GM18499 (cell line): ENCODE data around the gene DHX15.
A peak's percentile ranks its signal among the peaks of the same experiment; 100 is the strongest.

Experiments used
- ATAC-seq: cut with Tn5 transposase; IDR thresholded peaks from one replicate; pipeline ENCODE4 v1.9.1; 2021; ENCODE audit warnings: moderate number of reproducible peaks; ENCODE audit not compliant: insufficient read depth, unreplicated experiment

DHX15 gene

DNA sequence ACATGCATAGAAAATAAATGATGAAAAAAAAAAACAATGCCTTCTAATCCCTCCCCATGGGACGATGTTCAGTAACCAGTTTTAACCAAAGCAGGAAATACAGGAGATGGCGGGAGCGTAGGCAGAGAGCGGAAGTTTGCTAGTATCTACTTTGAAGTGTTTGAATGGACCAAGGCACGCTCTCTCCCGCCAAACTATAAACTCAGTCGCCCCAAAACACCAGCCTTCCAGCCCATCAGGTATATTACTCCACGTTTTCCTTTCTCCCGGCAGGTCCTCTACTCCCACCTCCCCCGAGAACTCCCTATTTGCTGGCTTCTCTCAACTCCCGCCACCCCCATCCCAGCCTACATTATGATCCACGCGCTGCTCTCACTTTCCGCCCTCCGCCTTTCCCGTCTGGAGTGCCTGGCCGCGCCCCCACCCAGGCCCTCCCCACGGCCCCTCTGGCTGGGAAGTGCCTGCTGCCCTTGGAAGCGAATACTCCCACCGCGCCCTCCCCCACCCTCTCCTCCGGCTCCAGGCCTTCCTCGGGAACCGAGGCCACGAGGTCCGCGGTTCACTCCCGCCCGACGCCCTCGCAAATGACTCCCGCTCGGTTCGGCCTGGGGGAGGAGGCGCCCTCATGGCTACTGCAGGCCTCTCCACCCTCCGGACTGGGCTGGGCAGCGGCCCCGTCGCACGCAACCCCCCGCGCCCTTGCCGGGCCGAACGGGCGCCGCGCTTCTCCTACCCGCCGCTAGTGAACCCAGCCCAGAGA lies 723 bp downstream of the DHX15 start:
- ATAC-seq = peak; percentile 33

DNA sequence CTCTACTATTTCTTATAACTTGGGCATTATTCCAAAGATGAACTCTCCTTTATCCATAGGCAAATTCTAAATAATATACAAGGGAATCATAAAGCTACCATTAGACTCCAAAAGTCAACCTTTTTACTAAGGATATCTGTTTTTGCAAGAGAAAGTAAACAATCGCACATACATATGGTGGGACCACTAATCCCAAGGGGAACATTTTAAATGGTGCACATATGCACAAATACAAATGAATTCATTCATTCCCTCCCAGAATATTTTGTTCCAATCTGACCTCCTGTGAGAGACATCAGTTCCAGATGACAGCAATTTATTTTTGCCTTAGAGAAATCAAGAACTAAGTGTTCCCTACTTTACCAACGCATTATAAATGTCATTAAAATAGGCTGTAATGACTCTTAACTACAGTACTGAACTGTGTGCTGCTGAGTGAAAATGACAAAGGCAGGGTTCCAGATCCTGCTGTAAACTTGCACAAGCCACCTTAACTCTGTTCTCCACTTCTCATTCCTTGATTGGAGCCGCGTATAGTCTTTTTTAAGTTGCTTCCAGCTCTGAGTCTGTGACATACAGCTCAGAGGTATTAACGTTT lies 2.0 kb downstream of the DHX15 start:
- no peak for ATAC-seq

DNA sequence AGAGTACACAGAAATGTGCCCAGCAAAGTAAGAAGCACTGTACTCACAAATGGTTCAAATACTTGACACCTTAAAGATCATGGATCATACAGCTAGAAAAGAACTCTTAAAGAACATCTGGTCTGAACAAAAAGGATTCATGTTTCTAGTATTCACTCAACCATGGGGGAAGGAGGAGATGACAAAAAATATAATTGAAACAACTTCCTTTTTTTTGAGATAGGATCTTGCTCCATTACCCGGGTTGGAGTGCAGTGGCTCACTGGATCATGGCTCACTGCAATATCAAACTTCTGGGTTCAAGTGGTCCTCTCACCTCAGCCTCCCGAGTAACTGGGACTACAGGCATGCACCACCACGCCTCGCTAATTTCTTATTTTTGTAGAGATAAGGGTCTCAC lies 6.0 kb downstream of the DHX15 start:
- no peak for ATAC-seq

DNA sequence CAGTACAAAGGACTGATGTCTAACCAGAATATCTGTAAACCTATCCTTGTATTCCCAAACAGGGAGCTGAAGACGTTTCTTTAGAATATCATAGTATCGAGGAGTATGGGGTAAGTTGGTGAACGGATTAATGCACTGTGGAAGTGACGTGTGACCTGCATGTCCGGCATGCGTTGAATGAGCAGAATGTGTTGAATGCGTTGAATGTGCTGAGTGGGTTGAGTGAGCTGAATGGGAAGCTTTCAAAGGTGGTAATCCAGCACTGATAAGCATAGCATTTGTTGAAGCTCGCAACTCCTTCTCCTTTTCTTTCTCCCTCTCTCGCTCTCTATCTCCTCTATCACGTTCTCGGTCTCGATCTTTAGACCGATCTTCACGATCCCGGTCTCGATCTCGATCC lies 8.1 kb downstream of the DHX15 start:
- no peak for ATAC-seq

DNA sequence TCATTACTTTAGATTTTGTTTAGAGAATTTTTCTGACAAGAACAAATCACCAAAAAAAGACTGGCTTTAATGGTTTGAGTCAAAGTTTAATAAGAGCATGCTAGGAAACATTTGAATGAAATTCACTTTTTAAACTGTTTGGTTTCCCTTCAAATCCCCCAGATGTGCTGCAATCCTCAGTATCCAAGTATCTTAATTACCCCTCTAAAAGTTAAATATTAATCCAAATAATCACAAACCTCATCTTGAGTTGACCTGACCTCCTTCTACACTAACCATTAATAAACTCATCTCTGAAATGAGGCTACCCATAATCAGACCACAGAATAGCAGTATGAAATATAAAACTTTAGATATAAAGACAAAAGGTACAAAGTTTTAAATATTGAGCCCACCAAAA lies 10.1 kb downstream of the DHX15 start:
- no peak for ATAC-seq

DNA sequence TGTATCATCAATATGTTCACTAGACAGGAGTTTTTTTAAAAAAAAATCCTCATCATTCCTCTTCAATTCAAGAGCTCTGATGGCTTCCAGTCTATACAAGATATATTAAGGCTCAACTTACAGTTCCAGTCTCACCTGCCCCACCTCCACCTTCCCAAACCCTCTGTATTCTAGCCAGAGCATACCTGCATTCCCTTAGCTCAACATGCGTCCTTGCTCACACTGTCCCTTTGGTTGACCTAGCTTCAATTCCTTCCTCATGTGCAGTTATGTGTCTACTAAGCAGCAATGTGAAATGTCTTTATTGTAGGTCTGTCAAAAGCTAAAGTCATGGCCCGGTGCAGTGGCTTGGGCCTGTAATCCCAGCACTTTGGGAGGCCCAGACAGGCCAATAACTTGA lies 10.8 kb downstream of the DHX15 start:
- ATAC-seq = no peak

DNA sequence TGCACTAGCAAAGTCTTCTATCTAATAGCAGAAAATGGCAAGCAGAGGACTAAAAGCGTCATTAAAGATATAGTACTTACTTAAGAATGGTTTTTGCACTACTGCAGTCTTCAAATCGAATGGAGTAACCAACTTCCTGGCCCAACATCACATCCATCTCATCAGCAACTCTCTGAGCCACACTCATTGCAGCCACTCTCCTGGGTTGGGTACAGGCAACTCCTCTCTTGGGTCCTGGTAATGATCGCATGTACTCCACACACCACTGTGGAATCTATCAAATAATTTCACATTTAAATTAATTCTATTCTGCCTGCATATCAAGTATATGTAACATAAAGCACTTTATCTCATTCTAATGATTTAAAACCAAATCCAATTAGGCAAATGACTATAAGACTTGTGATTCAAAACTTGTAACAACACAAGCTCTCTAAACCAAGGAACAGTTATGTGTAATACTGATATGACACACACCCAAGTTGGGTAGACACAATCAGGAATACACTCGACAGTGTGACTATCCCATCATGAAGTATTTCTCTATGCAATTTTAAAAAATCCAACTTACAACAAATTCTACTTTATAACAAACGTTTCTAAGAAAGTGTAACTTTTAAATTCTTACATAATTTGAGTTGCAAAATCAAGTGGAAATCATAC lies 13.6 kb downstream of the DHX15 start:
- ATAC-seq = no peak

DNA sequence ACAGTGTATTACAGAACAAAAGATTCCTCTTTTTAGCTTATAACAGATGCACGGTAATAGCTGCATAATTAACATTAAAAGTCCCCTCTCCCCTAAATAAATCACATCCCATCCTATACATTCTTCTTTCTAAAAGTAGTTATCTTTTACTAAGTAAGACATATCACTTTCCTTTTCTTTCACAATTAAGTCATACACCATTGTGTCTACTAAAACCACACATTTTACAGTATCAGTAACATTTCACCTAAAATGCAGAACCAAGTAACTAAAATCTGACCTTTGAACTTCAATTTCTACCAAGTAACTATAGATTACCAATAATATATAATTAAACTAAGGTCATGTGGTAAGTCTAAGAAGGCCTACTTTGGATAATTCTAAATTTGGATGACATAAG lies 14.2 kb downstream of the DHX15 start:
- no peak for ATAC-seq

DNA sequence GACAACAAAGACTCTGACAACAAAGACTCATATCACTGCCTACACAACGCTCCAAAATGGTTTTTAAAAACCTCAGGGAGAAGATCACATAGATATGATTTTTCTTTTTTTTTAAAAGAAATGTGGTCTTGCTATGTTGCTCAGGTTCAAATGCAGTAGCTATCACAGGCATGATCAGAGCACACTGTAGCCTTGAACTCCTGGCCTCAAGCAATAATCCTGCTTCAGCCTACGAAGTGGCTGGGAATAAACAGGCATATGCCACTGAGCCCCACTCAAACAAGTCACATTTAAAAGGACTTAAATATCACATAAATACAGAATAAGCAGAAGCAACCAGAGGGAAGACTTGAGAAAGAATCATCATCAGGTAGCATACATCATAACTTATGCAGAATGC lies 14.7 kb downstream of the DHX15 start:
- no peak for ATAC-seq

DNA sequence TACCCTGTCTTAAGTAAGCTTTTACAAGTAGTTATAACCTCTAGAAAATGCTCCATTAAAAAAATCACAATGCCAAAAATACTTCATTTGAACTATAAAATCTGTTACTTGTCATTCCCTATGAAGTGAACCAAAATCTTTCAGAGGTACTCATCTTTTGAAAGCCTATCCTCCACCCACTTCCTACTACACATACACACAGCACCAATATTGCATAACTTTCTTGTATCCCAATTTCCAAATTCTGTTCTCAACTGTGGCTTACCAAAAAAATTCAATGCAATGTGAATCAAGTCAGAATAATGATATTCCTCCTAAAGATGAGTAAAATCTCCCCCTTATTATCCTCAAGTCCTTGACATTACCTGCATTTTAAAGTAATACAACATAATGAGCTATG lies 15.9 kb downstream of the DHX15 start:
- no peak for ATAC-seq

DNA sequence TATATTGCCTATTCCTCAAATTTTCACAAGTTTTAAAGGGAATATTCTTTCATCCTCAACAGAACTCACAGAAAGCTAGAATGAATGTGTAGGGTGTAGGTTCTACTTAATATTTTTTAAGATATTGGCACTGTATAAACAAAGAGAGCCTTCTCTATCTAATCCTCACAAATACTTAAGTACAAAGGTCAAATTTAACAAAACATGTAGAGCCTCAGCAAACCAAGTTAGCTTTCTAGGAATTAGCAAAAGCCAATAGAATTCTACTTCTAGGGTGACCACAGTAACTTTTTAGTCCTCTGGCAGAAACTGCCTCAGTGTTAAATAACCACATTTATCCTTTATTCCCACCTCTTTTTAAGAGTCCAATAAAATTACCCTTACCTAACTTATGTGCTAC lies 19.3 kb downstream of the DHX15 start:
- no peak for ATAC-seq

DNA sequence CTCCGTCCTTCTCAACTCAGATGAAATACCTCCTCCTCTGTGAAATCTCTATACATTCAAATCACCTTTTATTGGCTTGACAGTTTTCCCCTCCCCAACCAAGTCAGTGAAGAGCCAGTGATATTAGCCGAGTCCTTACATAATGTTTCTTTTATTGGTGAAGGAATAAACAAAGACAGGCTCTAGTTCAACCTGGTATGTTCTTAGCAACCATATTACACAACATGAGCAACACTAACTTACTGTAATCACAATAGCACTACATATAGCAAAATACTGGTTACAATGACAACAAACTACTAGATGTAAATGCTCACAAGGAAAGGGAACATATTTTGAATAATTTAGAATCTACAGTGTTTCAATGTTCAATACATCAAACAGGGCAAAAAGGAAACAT lies 19.9 kb downstream of the DHX15 start:
- no peak for ATAC-seq

DNA sequence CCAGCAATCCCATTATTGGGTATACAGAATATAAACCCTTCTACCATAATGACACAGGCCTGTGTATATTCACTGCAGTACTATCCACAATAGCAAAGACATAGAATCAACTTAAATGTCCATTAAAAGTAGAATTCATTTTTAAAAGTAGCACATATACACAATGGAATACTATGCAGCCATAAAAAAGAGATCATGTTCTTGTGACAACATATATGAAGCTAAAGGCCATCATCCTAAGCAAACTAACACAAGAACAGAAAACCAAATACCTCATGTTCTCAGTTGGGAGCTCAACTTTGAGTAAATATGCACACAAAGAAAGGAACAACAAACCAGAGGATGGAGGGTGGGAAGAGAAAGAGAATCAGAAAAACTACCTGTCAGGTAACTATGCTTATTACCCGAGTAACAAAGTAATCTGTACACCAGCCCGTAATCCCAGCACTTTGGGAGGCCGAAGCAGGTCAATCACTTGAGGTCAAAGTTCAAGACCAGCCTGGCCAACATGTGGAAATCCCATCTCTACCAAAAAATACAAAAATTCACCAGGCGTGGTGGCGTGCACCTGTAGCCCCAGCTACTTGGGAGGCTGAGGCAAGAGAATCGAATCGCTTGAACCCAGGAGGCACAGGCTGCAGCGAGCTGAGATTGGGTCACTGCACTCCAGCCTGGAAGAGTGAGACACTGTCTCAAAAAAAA lies 22.8 kb downstream of the DHX15 start:
- ATAC-seq = no peak

DNA sequence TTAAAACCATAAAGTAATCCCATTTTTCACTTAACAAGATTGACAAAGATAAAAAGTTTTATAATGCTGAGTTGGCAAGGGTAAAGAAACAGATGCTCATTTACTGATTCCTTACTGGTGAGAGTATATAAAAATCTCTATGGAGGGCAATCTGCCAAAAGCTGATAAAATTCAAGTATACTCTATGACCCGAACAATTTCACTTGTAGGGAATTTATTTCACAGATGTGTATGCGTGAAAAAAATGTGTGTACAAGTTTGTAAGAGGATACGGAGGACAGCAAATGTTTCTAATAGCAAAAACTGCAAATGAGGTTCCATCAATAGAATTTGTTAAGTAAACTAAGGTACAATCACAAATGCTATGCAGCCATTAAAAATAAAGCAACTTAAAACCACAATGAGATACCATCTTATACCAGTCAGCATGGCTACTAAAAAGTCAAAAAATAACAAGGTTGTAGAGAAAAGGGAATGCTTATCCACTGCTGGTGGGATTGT lies 23.4 kb downstream of the DHX15 start:
- no peak for ATAC-seq

DNA sequence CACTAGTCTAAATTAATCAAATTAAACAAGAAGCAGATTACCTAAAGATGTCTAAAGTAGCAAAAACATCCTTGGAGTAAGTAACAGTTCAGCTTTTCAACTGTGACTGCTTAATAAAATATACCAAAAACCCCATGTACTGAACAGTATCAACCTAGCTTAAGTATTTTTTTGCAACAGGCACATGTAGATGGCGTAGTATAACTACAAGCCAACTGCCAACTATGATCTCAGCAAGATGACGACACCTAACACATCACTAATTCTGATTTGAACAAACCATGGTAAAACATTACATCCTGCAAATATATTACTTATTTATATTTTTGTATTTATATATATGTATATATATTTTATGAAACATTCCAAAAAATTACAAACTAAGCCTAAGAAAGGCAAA lies 24.5 kb downstream of the DHX15 start:
- ATAC-seq = no peak

DNA sequence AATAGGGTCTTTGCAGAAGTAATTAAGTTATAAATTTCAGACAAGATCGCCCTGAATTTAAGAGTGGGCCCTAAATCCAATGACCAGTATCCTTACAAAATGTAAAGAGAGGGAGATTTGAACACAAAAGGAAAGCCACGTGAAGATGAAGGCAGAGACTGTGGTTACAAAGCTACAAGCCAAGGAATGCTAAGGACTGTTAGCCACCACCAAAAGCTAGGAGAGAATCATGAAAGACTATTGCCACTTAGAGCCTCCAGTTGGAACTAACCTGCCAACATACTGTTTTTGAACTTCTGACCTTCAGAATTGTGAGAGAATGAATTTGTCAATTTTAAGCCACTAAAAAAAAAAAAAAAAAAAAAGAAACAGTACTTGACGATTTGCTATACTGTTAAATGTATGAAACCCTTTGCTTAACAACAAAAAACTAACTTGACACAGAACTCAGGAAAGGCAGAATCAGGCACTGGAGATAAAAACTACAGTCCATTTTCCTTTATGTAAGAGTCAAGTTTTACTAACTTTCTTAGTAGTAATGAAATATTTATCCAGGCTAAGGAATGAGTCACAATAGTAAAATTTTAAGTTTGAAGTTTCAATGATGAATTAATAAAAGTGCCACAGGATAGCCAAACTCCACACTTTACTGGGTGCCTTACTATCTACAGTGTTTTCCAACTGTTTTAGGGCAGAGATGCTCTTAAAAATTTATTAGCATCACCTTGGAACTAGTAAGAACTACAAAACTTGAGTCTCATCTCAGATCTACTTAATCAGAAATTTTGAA lies 25.1 kb downstream of the DHX15 start:
- no peak for ATAC-seq

DNA sequence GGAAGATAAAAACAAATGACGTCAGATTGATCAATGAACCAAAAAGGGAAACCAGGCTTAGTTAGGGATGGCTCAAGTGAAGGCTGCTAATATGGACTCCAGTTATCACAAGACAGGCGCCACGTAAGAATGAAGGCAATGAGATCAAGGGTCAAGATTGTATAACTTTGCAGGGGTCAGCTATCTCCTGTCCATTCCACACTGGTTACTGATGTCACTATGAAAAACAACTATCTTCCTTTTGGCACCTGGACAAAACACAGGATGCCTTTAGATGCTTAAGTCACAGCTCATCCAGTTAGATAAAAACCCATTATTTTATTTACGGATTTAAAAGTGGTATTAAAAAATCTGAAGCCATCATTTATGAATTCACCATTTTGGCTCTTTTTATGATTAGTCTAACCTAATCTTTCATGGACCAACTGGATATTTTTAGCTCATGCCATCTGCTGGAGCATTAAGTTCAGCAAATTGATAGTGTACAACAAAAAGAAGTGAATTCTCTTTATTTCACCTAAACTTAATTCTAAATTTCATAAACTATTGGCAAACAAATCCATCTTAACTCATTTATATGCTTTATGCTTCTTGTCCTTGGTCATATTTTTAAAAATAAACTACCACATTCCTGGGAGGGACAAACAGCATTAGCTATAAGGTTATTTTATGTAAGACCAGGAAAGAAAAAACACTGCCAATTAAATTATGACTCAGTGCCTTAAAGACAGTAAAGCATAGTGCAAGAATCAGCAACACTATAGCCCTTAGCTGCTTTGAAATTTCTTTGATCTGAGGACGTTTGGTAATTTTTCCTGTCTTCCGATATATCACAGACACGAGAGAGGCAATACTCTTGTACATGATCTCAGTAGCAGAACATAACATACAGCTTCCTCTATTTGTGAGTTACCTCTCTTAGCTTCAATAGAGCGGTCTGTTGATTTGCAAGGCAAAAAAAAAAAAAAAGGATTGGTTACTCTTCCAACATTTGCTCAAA lies 27.0 kb downstream of the DHX15 start:
- no peak for ATAC-seq

DNA sequence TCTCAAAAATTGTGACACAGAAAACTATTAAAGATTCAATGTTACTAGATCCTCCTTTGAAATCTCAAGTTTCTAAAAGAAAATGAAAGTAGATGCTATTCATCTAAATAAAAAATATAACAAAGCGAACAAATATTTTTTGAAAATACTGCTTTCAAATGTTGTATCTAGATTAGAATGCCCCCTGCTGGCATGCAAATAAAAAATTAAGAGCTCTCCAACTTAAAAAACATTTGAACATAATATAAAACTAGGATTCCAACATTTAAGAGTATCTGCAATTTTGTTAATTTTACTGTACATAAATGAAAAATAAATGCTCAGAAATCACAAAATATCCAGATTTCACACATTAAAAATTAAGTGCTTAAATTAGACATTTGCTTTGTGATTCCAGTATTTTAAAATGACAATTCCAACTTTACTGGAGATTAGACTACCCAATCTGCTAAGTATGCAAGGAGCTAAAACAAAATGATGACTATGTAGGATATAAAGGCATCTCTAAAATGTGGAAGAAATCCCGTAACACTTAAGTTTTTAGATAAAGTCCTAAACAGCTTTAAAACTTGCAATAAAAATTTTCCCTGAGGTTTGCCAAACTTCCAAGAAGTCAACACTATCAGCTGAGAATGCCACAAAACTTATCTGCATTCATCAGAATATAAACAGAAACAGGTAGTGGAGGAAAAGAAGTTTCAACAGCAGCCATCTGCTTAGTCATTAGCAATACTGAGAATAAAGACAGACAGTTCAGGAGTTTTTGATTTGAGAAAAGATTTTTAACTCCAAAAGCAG lies 32.7 kb downstream of the DHX15 start:
- no peak for ATAC-seq
